CD4-positive, alpha-beta T cell treated with Interferon alpha-2 for 1 hour (primary cell): Measurements from ENCODE around the gene DBF4B.
A peak's percentile ranks its signal among the peaks of the same experiment; 100 is the strongest.
"Not testable (repeated sequence)": the region's sequence is repeated elsewhere in the genome, so short reads cannot be mapped to it uniquely, and the experiment has no call there.

Experiments used
- DNase-seq, 2 donors: peaks; one replicate each; pipeline ENCODE4 v3.0.0-alpha.2; 2020 to 2022

The DBF4B gene, protein sequence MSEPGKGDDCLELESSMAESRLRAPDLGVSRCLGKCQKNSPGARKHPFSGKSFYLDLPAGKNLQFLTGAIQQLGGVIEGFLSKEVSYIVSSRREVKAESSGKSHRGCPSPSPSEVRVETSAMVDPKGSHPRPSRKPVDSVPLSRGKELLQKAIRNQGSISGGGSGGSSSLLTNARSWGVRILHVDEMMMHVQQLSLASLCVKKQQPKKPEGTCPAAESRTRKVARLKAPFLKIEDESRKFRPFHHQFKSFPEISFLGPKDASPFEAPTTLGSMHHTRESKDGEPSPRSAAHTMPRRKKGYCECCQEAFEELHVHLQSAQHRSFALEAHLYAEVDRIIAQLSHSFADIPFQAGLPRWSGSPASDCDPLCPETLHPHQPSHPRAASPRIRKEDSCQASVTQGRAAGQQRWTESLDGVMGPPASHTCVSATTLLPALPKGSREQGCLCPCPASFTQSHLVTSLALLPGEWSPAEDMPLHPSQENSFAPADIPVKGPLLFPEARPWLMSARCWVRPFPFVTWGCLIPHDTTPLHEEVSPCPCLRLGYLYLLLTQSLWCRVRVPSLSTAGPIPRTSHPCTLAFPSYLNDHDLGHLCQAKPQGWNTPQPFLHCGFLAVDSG

DNA sequence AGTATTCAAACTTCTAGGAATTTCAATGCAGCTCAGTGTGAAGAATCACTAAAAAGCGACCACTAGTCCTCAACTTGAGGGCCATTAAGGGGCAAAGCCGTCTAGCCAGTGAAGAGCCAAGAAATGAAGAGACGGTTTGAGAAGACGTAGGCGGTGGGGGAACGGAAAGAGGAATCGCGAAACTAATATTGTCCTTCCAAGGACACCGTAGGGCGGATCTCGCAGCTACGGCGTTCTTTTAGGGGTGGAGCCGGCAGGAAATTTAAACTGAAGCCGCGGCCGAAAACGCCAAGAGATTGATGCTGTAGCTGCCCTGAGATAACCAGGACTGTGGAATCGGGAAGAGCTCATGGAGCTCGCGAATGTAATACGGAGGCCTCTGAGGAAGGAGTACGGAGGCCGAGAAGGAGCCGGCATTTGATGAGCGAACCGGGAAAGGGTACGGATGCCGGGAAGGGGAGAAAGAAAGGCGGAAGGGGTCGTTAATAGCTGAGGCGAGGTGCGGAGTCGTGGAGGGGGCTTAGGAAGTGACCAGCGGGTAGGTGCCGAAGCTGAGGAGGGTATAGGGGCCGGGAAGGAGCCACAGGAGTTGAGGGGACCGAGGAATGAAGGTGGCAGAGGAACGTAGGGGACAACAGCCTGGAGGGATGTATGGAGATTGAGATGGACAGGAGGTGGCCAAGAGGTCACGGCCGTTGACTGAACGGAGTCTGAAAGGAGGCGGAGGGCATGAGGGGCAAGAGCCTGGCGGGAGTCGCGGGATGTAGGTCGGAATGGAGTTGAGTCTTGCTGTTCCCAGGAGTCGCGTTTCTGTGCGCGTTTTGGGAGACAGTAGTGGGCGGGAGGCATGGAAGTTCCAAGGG, at the start of gene DBF4B:
Gene DBF4B, plus strand, starts transcription at position 265 of the 863 bp plus-strand sequence. Its CDS starts 156 bp downstream, at position 421.
- DNase-seq, result peak; percentile 86 to 92

GRCh38 chr17:44661835-44662234, 46.6 kb upstream of the DBF4B start:
- no peak for DNase-seq

- no peak for DNase-seq
Measured at GRCh38 chr17:44663095-44663494, 45.4 kb upstream of the DBF4B start.

- DNase-seq, result no peak
Measured at GRCh38 chr17:44664867-44665266, 43.6 kb upstream of the DBF4B start.

DNA sequence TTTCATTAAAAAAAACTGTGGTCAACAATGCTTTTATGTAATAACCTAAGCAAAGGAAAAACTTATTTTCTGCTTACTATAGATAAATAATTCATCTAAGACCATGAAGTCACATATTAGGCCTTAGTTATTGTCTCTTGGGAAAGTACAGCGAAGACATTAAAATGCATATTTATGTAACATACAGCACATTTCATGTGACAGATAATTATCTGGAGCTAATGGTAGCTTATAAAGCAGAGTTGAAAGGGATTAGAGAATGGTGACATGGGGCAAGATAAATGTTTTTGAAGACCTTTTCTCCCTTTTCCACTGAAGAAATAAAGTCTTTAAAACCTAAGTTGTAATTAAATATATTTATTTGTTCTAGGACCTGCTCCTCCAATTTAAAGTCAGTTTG, 42.5 kb upstream of the DBF4B start:
- no peak for DNase-seq

DNA sequence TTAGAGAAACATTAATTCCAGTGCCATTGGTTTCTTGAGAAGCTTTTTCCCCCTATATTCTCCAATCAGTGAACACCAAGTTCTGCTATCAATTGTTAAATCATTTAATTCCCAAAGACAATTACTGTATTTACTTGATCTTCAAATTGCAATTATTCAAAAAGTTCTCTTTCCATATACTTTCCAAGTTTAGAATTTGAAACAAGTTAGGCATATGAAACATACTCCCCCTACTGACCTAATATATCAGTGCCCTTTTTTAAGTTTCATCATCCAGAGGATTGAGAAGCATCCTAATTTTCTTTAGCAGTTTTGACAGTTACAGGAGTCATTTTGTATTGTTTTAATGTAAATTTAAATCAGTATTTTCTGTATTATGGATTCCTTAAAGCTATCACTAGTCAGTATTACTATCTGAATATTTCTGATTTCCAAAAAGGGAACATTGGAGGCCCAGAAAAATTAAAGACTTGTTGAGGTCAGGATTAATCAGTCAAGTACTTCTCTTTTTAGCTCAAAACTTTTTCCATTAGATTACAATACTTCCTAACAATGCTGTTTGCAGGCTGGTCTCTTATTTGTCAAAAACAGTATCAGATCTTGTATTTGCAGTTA, 35.9 kb upstream of the DBF4B start:
- DNase-seq, result no peak

DNA sequence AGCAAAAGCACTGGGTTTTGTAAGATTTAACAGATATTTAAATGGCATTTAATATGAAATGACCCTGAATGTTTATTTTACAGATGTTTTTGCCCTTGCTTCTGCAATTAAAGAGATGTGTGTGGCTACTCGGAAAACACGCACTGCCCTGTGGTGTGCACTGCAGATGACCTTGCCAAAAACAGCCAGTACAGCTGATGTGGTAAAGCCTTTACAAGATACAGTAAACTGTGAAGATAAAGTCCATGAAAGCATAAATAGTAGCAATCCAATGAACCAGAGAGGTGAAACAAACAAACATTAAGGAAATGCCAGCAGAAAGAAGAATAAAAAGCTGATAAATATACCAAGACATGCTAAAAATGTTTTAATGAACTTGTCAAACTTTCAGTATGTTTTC, 34.6 kb upstream of the DBF4B start:
- DNase-seq, result no peak

DNA sequence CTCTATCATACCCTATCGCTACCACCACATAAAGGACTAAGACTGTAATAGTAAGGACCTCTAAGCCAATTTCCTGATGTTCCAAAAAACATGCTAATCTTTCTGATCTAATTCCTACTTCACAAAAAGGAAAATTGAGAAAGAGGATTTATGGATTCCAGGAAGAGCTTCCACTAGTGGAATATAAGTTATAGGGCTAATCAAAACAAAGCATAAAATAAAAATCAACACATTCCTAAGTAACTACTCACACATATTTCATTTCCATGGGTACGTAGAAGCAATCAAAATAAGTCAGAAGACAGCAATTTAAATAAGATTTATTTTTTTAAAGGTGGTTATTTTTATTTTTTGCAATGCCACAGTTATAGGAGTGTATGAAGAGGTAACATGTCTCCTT, 31.3 kb upstream of the DBF4B start:
- DNase-seq, result no peak

- not testable (repeated sequence) for DNase-seq
Measured at GRCh38 chr17:44683303-44683702, 25.2 kb upstream of the DBF4B start.

GRCh38 chr17:44687756-44688155, 20.7 kb upstream of the DBF4B start:
- DNase-seq, result no peak

- no peak for DNase-seq
Measured at GRCh38 chr17:44688200-44688599, 20.3 kb upstream of the DBF4B start.

GRCh38 chr17:44688675-44689476, 19.6 kb upstream of the DBF4B start:
- DNase-seq, result no peak

DNA sequence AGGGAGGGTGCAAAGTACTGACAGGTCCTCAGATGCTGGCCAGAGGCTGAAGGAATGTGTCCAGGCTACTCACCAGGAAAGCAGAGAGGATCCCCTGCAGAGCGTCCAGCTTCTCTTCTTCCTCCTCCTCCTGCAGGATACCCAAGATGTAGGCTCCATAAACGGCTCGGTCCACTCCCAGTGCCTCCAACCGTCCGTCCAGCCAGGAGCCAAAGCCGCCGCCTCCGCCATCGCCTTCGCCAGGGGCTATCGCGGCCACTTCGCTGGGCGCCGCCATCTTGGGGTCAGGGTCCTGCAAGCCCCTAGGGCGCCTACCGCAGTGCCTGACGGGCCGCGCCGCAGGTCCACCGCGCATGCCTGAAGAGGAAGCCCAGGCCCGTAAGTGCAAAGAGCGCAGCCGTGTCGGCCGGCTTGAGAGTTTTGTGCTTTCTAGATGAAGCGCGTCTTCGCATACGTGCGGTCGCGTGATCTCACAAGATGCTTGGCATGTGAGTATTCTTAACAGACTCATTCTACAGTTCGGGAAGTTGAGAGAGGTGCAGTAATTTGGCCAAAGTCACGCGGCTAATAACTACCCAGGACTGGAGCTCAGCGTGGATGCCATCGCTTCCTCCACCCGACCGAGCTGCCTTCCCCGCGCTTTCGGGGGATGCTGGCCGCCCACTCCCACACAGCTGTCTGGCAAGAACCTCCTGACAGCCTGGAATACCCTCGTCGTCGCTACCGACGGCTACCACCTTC, 18.8 kb upstream of the DBF4B start, which contains the start of gene CCDC43:
Gene CCDC43, minus strand, starts transcription at position 300 of the 741 bp plus-strand sequence. Its CDS starts 23 bp downstream, at position 277.
- peak; percentile 91 to 93 for DNase-seq

DNA sequence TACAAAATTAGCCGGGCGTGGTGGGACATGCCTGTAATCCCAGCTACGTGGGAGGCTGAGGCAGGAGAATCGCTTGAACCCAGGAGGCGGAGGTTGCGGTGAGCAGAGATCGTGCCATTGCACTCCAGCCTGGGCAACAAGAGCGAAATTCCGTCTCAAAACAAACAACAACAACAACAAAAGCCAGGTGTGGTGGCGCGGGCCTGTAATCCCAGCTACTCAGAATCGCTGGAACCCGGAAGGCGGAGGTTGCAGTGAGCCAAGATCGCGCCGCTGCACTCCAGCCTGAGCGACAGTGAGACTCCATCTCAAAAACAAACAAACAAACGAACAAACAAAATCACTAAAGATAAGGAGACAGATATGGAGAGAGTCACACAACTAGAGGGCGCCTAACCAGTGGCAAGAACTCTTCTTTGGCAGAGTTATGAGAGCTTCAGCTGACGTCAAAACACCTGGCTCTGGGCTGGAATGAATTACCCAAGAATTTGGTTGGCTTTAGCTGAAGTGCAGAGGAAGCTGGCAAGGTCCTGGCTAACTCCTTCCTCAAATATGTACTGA, 17.6 kb upstream of the DBF4B start:
- peak in 1 of 2 donors; percentile 25 for DNase-seq

DNA sequence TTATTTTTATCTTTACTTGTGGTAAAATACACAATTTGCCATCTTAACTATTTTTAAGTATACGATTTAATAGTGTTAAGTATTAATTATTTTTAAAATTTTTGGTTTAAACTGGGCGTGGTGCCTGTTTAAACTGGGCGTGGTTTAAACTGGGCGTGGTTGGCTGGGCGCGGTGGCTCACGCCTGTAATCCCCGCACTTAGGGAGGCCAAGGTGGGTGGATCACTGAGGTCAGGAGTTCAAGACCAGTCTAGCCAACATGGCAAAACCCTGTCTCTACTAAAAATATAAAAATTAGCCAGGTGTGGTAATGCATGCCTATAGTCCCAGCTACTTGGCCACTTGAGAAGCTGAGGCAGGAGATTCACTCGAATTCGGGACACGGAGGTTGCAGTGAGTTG, 14.9 kb upstream of the DBF4B start:
- no peak for DNase-seq

DNA sequence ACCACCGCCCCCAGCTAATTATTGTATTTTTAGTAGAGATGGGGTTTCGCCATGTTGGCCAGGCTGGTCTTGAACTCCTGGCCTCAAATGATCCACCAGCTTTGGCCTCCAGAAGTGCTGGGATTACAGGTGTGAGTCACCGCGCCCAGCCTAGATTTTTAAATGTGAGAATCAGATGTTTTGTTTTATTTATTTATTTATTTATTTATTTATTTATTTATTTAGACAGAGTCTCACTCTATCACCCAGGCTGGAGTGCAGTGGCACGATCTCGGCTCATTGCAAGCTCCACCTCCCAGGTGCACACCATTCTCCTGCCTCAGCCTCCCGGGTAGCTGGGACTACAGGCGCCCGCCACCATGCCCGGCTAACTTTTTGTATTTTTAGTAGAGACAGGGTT, 8.2 kb upstream of the DBF4B start:
- DNase-seq, result not testable (repeated sequence)

DNA sequence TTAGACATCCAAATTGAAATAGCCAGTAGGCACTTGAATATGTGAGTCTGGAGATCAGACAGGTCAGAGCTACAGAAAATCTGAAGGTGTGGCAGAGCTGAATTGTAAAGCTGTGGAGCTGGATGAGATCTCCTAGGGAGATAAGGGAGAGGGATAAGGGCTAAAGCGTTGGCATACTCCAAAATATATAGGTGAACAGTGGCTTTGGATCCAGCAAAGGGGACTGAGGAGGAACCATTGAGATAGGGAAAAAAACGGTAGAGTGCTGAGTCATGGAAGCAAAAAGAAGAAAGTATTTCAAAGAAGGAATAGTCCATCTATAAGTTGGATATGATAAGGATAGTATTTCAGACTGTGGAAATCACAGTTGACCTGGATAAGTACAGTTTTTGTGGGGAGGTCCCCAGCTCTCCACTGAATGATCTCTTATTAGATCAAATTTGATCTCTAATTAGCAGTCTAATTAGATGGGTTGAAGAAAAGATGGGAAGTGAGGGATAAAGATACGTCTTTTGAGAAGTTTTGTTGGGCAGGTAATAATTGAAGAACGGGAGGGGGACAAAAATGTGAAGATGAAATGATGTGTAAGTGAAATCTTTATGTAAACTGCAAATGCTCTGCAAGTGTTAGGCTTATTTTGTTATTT, 587 bp upstream of the DBF4B start:
- no peak for DNase-seq

DNA sequence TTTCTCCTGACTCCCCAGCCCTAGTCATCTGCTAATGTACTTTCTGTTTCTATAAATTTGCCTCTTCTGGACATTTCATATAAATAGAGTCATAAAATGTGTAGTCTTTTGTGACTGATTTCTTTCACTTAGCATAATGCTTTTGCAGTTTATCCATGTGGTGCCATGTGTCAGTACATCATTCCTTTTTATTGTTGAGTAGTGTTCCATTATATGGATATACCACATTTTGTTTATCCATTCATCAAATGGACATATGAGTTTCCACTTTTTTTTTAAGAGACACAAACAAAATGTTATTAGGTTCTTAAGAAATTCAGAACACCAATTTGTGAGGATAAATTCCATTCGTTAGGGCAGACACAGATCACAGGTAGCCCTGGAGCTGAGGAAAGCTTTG, 11.0 kb downstream of the DBF4B start:
- no peak for DNase-seq

GRCh38 chr17:44722254-44722653, 13.8 kb downstream of the DBF4B start:
- DNase-seq, result no peak

- not testable (repeated sequence) for DNase-seq
Measured at GRCh38 chr17:44726121-44726520, 17.7 kb downstream of the DBF4B start.
